H9 (cell line): ENCODE measurements around the gene C1QL4. TPM values are rescaled to one million over a fixed set of nuclear protein-coding genes. Genes with fewer than 3 reads are reported as not detected.

Experiments used
- DNase-seq: peaks from one replicate; pipeline ENCODE4 v3.0.0-alpha.2; 2017
- H2AFZ ChIP-seq: one replicate; pipeline ENCODE4 v1.6.1; 2013; ENCODE audit warnings: mild to moderate bottlenecking, low read length, control low read depth, moderate library complexity
- H2AK5ac ChIP-seq: 2 replicates; pipeline ENCODE4 v1.6.1; 2013; ENCODE audit warnings: low read length, control low read depth, mixed read lengths; ENCODE audit not compliant: insufficient read length
- H2BK120ac ChIP-seq: one replicate; pipeline ENCODE4 v1.6.1; 2013; ENCODE audit warnings: low read depth, mild to moderate bottlenecking, low read length, control low read depth, inconsistent platforms; ENCODE audit not compliant: poor library complexity, severe bottlenecking
- H2BK12ac ChIP-seq: 2 replicates; pipeline ENCODE4 v1.6.1; 2013; ENCODE audit warnings: low read length, control low read depth, mixed read lengths, low read depth; ENCODE audit not compliant: insufficient read length
- H2BK15ac ChIP-seq: 2 replicates; pipeline ENCODE4 v1.6.1; 2013; ENCODE audit warnings: low read depth, low read length, control low read depth
- H2BK20ac ChIP-seq: one replicate; pipeline ENCODE4 v1.6.1; 2013; ENCODE audit warnings: low read depth, mild to moderate bottlenecking, low read length, control low read depth, inconsistent platforms; ENCODE audit not compliant: poor library complexity, severe bottlenecking
- H2BK5ac ChIP-seq: 2 replicates; pipeline ENCODE4 v1.6.1; 2013; ENCODE audit warnings: low read length, control low read depth, mixed read lengths; ENCODE audit not compliant: insufficient read length
- H3K14ac ChIP-seq: 2 replicates; pipeline ENCODE4 v1.6.1; 2013; ENCODE audit warnings: low read length, control low read depth; ENCODE audit not compliant: insufficient read depth
- H3K18ac ChIP-seq: 2 replicates; pipeline ENCODE4 v1.6.1; 2013; ENCODE audit warnings: low read depth, mild to moderate bottlenecking, mixed read lengths, low read length, control low read depth; ENCODE audit not compliant: insufficient read length
- H3K23ac ChIP-seq: 2 replicates; pipeline ENCODE4 v1.6.1; 2013; ENCODE audit warnings: low read length, control low read depth, mixed read lengths, low read depth; ENCODE audit not compliant: insufficient read length
- H3K23me2 ChIP-seq: 2 replicates; pipeline ENCODE4 v1.6.1; 2013; ENCODE audit warnings: low read depth, mild to moderate bottlenecking, mixed read lengths, low read length, control low read depth; ENCODE audit not compliant: insufficient read length, poor library complexity, severe bottlenecking
- H3K27ac ChIP-seq: 2 replicates; pipeline ENCODE4 v1.5.1; 2013; ENCODE audit warnings: low read length, control low read depth, mixed read lengths, low read depth; ENCODE audit not compliant: insufficient read length
- H3K27me3 ChIP-seq: 2 replicates; pipeline ENCODE4 v1.6.1; 2013; ENCODE audit warnings: low read length, control low read depth, inconsistent platforms; ENCODE audit not compliant: insufficient read depth
- H3K4ac ChIP-seq: 2 replicates; pipeline ENCODE4 v1.6.1; 2013; ENCODE audit warnings: low read depth, mild to moderate bottlenecking, control low read depth, inconsistent platforms, low read length, moderate library complexity
- H3K4me1 ChIP-seq: 2 replicates; pipeline ENCODE4 v1.6.1; 2013; ENCODE audit warnings: low read length, control low read depth, inconsistent platforms; ENCODE audit not compliant: insufficient read depth
- H3K4me2 ChIP-seq: 2 replicates; pipeline ENCODE4 v1.6.1; 2013; ENCODE audit warnings: low read length, control low read depth, mixed read lengths; ENCODE audit not compliant: insufficient read length, insufficient read depth
- H3K56ac ChIP-seq: 2 replicates; pipeline ENCODE4 v1.6.1; 2013; ENCODE audit warnings: low read depth, mild to moderate bottlenecking, mixed read lengths, low read length, control low read depth; ENCODE audit not compliant: insufficient read length
- H3K79me1 ChIP-seq: 2 replicates; pipeline ENCODE4 v1.6.1; 2013; ENCODE audit warnings: low read depth, mild to moderate bottlenecking, moderate library complexity, low read length, control low read depth, inconsistent platforms; ENCODE audit not compliant: insufficient read depth, poor library complexity, severe bottlenecking
- H3K79me2 ChIP-seq: 2 replicates; pipeline ENCODE4 v1.6.1; 2013; ENCODE audit warnings: low read length, control low read depth, inconsistent platforms; ENCODE audit not compliant: insufficient read depth
- H3K9ac ChIP-seq: 2 replicates; pipeline ENCODE4 v1.6.1; 2013; ENCODE audit warnings: low read length, control low read depth, mixed read lengths; ENCODE audit not compliant: insufficient read length; ENCODE audit errors: extremely low read depth
- H3K9me3 ChIP-seq: one replicate; pipeline ENCODE4 v1.6.1; 2013; ENCODE audit warnings: low read depth, low read length, inconsistent platforms; ENCODE audit not compliant: control insufficient read depth
- H3T11ph ChIP-seq: one replicate; pipeline ENCODE4 v1.6.1; 2013; ENCODE audit warnings: mild to moderate bottlenecking, low read length, control low read depth, inconsistent platforms
- H4K20me1 ChIP-seq: one replicate; pipeline ENCODE4 v1.6.1; 2013; ENCODE audit not compliant: control insufficient read depth, insufficient read length, insufficient read depth
- H4K5ac ChIP-seq: 2 replicates; pipeline ENCODE4 v1.6.1; 2013; ENCODE audit warnings: low read depth, mild to moderate bottlenecking, mixed read lengths, low read length, control low read depth; ENCODE audit not compliant: insufficient read length
- H4K8ac ChIP-seq: replicated peaks from 2 replicates; pipeline ENCODE4 v1.6.1; 2013; ENCODE audit warnings: low read length, control low read depth, mixed read lengths, low read depth; ENCODE audit not compliant: insufficient read length
- H4K91ac ChIP-seq: 2 replicates; pipeline ENCODE4 v1.6.1; 2013; ENCODE audit warnings: low read depth, mild to moderate bottlenecking, moderate library complexity, mixed read lengths, low read length, control low read depth; ENCODE audit not compliant: insufficient read length
- H3K27ac Mint-ChIP-seq, 3 experiments: 2 replicates in 2 of 3; 3 replicates in 1 of 3; pipeline ENCODE4 v1.8.0; 2020 to 2021; ENCODE audit warnings: mixed read lengths in 3 of 3, mild to moderate bottlenecking in 1 of 3, moderate library complexity in 1 of 3
- H3K27me3 Mint-ChIP-seq: 2 replicates; pipeline ENCODE4 v1.8.0; 2021; ENCODE audit warnings: low read depth, mild to moderate bottlenecking, moderate library complexity, mixed read lengths
- H3K36me3 Mint-ChIP-seq, 3 experiments: 2 replicates in 2 of 3; 3 replicates in 1 of 3; pipeline ENCODE4 v1.8.0; 2020 to 2021; ENCODE audit warnings: low read depth in 3 of 3, mixed read lengths in 3 of 3; ENCODE audit not compliant: insufficient read depth in 1 of 3
- H3K4me1 Mint-ChIP-seq, 2 experiments: 2 replicates each; pipeline ENCODE4 v1.8.0; 2020; ENCODE audit warnings: mixed read lengths in 2 of 2
- H3K4me3 Mint-ChIP-seq, 2 experiments: 2 replicates in 1 of 2; 3 replicates in 1 of 2; pipeline ENCODE4 v1.8.0; 2020 to 2021; ENCODE audit warnings: mild to moderate bottlenecking in 2 of 2, mixed read lengths in 2 of 2, moderate library complexity in 1 of 2
- H3K9me3 Mint-ChIP-seq, 2 experiments: 2 replicates in 1 of 2; 3 replicates in 1 of 2; pipeline ENCODE4 v1.8.0; 2020; ENCODE audit warnings: mild to moderate bottlenecking in 2 of 2, mixed read lengths in 2 of 2, moderate library complexity in 1 of 2
- WGBS: extraction: QIAGEN DNeasy Blood & Tissue Kit; methylation state at CpG from one replicate; pipeline ENCODE4 v1.1.7; 2013; ENCODE audit warnings: missing lambda C conversion rate, low lambda C conversion rate, mixed read lengths; ENCODE audit not compliant: insufficient read length; ENCODE audit errors: extremely low coverage; 5-methylcytosine and 5-hydroxymethylcytosine counted together
- total RNA-seq: library from RNA; stranded (reverse); gene quantifications from 2 replicates; pipeline ENCODE4 v1.2.1, GENCODE V29; 2021
- TF ChIP-seq, protein P1 (sequence below): fragments of 200-600 bp; sonication (generic); conservative IDR thresholded peaks from 3 replicates; pipeline ENCODE4 v1.8.0; 2021; ENCODE audit warnings: antibody characterized with exemption, mild to moderate bottlenecking

Gene C1QL4
- total RNA-seq, 1 experiment from 2014 or later, result 1.9 TPM

DNA sequence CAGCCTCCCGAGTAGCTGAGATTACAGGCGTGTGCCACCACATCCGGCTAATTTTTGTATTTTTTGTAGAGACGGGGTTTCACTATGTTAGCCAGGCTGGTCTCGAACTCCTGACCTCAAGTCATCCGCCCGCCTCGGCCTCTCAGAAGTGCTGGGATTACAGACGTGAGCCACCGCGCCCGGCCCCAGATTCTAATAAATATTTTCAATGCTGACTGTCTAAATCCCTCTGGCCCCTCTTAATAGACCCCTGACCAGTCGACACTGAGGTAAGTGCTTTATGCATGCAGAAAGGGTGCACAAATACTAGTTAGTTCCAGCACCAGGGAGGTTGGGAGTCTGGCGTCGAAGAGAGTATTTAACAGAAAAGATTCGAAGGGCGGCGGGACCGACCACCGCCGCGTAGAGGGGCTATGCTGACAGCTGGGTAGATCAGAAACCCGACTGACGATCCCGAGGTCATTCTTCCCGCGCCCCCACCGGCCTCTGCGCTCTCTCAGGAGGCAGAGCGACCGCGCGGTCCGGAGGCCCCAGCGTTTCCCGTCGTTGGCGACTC, 29.2 kb upstream of the C1QL4 start:
- Histone ChIP-seq H2BK20ac (no peak overlapping the region), H3K56ac (no peak overlapping the region), H3K79me2 (peaks cover 7% of the 10 kb centered on the region; the same call in 1 of the 2 replicates), H3K9me3 (no peaks in the 10 kb centered on the region), H4K8ac (no peak overlapping the region), H2BK15ac (no peak overlapping the region), H4K20me1 (no peaks in the 10 kb centered on the region), H2BK5ac (no peak overlapping the region), H3K23ac (no peak overlapping the region), H3K27ac (no peak overlapping the region), H3K79me1 (peaks cover 2% of the 10 kb centered on the region), H3K4ac (no peak overlapping the region), H2BK120ac (no peak overlapping the region), H4K5ac (no peak overlapping the region), H4K91ac (no peak overlapping the region), H2AFZ (peak overlapping the region; percentile 88), H2BK12ac (no peak overlapping the region), H3T11ph (no peak overlapping the region), H3K4me2 (peak overlapping the region; percentile 92), H2AK5ac (no peak overlapping the region), H3K4me1 (no peaks in the 10 kb centered on the region; the same call in 1 of the 2 replicates), H3K27me3 (0 out of 2 replicates have a peak, but pooled peaks cover 2% of the 10 kb centered on the region), H3K23me2 (peaks cover 4% of the 10 kb centered on the region), H3K18ac (peak overlapping the region; percentile 32), H3K9ac (peak overlapping the region; percentile 77), H3K14ac (peak overlapping the region; percentile 59)
- Mint-ChIP-seq H3K27me3 (peaks cover 17% of the 10 kb centered on the region), H3K36me3 (peaks cover 0 to 2% (median 0%) of the 10 kb centered on the region in 3 experiments; a peak in 3 of 7 replicates), H3K9me3 (no peaks in the 10 kb centered on the region), H3K4me3 (peak overlapping the region; percentile 87 to 95), H3K27ac (peak overlapping the region; percentile 91 to 99 (median 99)), H3K4me1 (peaks cover 15 to 23% of the 10 kb centered on the region in 2 experiments)
- no peak for DNase-seq
- TF ChIP-seq, protein P1, sequence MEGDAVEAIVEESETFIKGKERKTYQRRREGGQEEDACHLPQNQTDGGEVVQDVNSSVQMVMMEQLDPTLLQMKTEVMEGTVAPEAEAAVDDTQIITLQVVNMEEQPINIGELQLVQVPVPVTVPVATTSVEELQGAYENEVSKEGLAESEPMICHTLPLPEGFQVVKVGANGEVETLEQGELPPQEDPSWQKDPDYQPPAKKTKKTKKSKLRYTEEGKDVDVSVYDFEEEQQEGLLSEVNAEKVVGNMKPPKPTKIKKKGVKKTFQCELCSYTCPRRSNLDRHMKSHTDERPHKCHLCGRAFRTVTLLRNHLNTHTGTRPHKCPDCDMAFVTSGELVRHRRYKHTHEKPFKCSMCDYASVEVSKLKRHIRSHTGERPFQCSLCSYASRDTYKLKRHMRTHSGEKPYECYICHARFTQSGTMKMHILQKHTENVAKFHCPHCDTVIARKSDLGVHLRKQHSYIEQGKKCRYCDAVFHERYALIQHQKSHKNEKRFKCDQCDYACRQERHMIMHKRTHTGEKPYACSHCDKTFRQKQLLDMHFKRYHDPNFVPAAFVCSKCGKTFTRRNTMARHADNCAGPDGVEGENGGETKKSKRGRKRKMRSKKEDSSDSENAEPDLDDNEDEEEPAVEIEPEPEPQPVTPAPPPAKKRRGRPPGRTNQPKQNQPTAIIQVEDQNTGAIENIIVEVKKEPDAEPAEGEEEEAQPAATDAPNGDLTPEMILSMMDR, result no peak
- no CpG with 5 or more reads among the region's 38 CpGs for WGBS
